H9 (cell line): Measurements from ENCODE around the gene ORMDL1. TPM values are rescaled to one million over a fixed set of nuclear protein-coding genes. Genes with fewer than 3 reads are reported as not detected.

Source experiments
- DNase-seq: peaks from one replicate; pipeline ENCODE4 v3.0.0-alpha.2; 2017
- H2AFZ ChIP-seq: one replicate; pipeline ENCODE4 v1.6.1; 2013; ENCODE audit warnings: mild to moderate bottlenecking, low read length, control low read depth, moderate library complexity
- H2AK5ac ChIP-seq: 2 replicates; pipeline ENCODE4 v1.6.1; 2013; ENCODE audit warnings: low read length, control low read depth, mixed read lengths; ENCODE audit not compliant: insufficient read length
- H2BK120ac ChIP-seq: one replicate; pipeline ENCODE4 v1.6.1; 2013; ENCODE audit warnings: low read depth, mild to moderate bottlenecking, low read length, control low read depth, inconsistent platforms; ENCODE audit not compliant: poor library complexity, severe bottlenecking
- H2BK12ac ChIP-seq: 2 replicates; pipeline ENCODE4 v1.6.1; 2013; ENCODE audit warnings: low read length, control low read depth, mixed read lengths, low read depth; ENCODE audit not compliant: insufficient read length
- H2BK15ac ChIP-seq: 2 replicates; pipeline ENCODE4 v1.6.1; 2013; ENCODE audit warnings: low read depth, low read length, control low read depth
- H2BK20ac ChIP-seq: one replicate; pipeline ENCODE4 v1.6.1; 2013; ENCODE audit warnings: low read depth, mild to moderate bottlenecking, low read length, control low read depth, inconsistent platforms; ENCODE audit not compliant: poor library complexity, severe bottlenecking
- H2BK5ac ChIP-seq: 2 replicates; pipeline ENCODE4 v1.6.1; 2013; ENCODE audit warnings: low read length, control low read depth, mixed read lengths; ENCODE audit not compliant: insufficient read length
- H3K14ac ChIP-seq: 2 replicates; pipeline ENCODE4 v1.6.1; 2013; ENCODE audit warnings: low read length, control low read depth; ENCODE audit not compliant: insufficient read depth
- H3K18ac ChIP-seq: 2 replicates; pipeline ENCODE4 v1.6.1; 2013; ENCODE audit warnings: low read depth, mild to moderate bottlenecking, mixed read lengths, low read length, control low read depth; ENCODE audit not compliant: insufficient read length
- H3K23ac ChIP-seq: 2 replicates; pipeline ENCODE4 v1.6.1; 2013; ENCODE audit warnings: low read length, control low read depth, mixed read lengths, low read depth; ENCODE audit not compliant: insufficient read length
- H3K23me2 ChIP-seq: 2 replicates; pipeline ENCODE4 v1.6.1; 2013; ENCODE audit warnings: low read depth, mild to moderate bottlenecking, mixed read lengths, low read length, control low read depth; ENCODE audit not compliant: insufficient read length, poor library complexity, severe bottlenecking
- H3K27ac ChIP-seq: 2 replicates; pipeline ENCODE4 v1.5.1; 2013; ENCODE audit warnings: low read length, control low read depth, mixed read lengths, low read depth; ENCODE audit not compliant: insufficient read length
- H3K27me3 ChIP-seq: 2 replicates; pipeline ENCODE4 v1.6.1; 2013; ENCODE audit warnings: low read length, control low read depth, inconsistent platforms; ENCODE audit not compliant: insufficient read depth
- H3K4ac ChIP-seq: 2 replicates; pipeline ENCODE4 v1.6.1; 2013; ENCODE audit warnings: low read depth, mild to moderate bottlenecking, control low read depth, inconsistent platforms, low read length, moderate library complexity
- H3K4me1 ChIP-seq: 2 replicates; pipeline ENCODE4 v1.6.1; 2013; ENCODE audit warnings: low read length, control low read depth, inconsistent platforms; ENCODE audit not compliant: insufficient read depth
- H3K4me2 ChIP-seq: 2 replicates; pipeline ENCODE4 v1.6.1; 2013; ENCODE audit warnings: low read length, control low read depth, mixed read lengths; ENCODE audit not compliant: insufficient read length, insufficient read depth
- H3K56ac ChIP-seq: 2 replicates; pipeline ENCODE4 v1.6.1; 2013; ENCODE audit warnings: low read depth, mild to moderate bottlenecking, mixed read lengths, low read length, control low read depth; ENCODE audit not compliant: insufficient read length
- H3K79me1 ChIP-seq: 2 replicates; pipeline ENCODE4 v1.6.1; 2013; ENCODE audit warnings: low read depth, mild to moderate bottlenecking, moderate library complexity, low read length, control low read depth, inconsistent platforms; ENCODE audit not compliant: insufficient read depth, poor library complexity, severe bottlenecking
- H3K79me2 ChIP-seq: 2 replicates; pipeline ENCODE4 v1.6.1; 2013; ENCODE audit warnings: low read length, control low read depth, inconsistent platforms; ENCODE audit not compliant: insufficient read depth
- H3K9ac ChIP-seq: 2 replicates; pipeline ENCODE4 v1.6.1; 2013; ENCODE audit warnings: low read length, control low read depth, mixed read lengths; ENCODE audit not compliant: insufficient read length; ENCODE audit errors: extremely low read depth
- H3K9me3 ChIP-seq: one replicate; pipeline ENCODE4 v1.6.1; 2013; ENCODE audit warnings: low read depth, low read length, inconsistent platforms; ENCODE audit not compliant: control insufficient read depth
- H3T11ph ChIP-seq: one replicate; pipeline ENCODE4 v1.6.1; 2013; ENCODE audit warnings: mild to moderate bottlenecking, low read length, control low read depth, inconsistent platforms
- H4K20me1 ChIP-seq: one replicate; pipeline ENCODE4 v1.6.1; 2013; ENCODE audit not compliant: control insufficient read depth, insufficient read length, insufficient read depth
- H4K5ac ChIP-seq: 2 replicates; pipeline ENCODE4 v1.6.1; 2013; ENCODE audit warnings: low read depth, mild to moderate bottlenecking, mixed read lengths, low read length, control low read depth; ENCODE audit not compliant: insufficient read length
- H4K8ac ChIP-seq: replicated peaks from 2 replicates; pipeline ENCODE4 v1.6.1; 2013; ENCODE audit warnings: low read length, control low read depth, mixed read lengths, low read depth; ENCODE audit not compliant: insufficient read length
- H4K91ac ChIP-seq: 2 replicates; pipeline ENCODE4 v1.6.1; 2013; ENCODE audit warnings: low read depth, mild to moderate bottlenecking, moderate library complexity, mixed read lengths, low read length, control low read depth; ENCODE audit not compliant: insufficient read length
- H3K27ac Mint-ChIP-seq, 3 experiments: 2 replicates in 2 of 3; 3 replicates in 1 of 3; pipeline ENCODE4 v1.8.0; 2020 to 2021; ENCODE audit warnings: mixed read lengths in 3 of 3, mild to moderate bottlenecking in 1 of 3, moderate library complexity in 1 of 3
- H3K27me3 Mint-ChIP-seq: 2 replicates; pipeline ENCODE4 v1.8.0; 2021; ENCODE audit warnings: low read depth, mild to moderate bottlenecking, moderate library complexity, mixed read lengths
- H3K36me3 Mint-ChIP-seq, 3 experiments: 2 replicates in 2 of 3; 3 replicates in 1 of 3; pipeline ENCODE4 v1.8.0; 2020 to 2021; ENCODE audit warnings: low read depth in 3 of 3, mixed read lengths in 3 of 3; ENCODE audit not compliant: insufficient read depth in 1 of 3
- H3K4me1 Mint-ChIP-seq, 2 experiments: 2 replicates each; pipeline ENCODE4 v1.8.0; 2020; ENCODE audit warnings: mixed read lengths in 2 of 2
- H3K4me3 Mint-ChIP-seq, 2 experiments: 2 replicates in 1 of 2; 3 replicates in 1 of 2; pipeline ENCODE4 v1.8.0; 2020 to 2021; ENCODE audit warnings: mild to moderate bottlenecking in 2 of 2, mixed read lengths in 2 of 2, moderate library complexity in 1 of 2
- H3K9me3 Mint-ChIP-seq, 2 experiments: 2 replicates in 1 of 2; 3 replicates in 1 of 2; pipeline ENCODE4 v1.8.0; 2020; ENCODE audit warnings: mild to moderate bottlenecking in 2 of 2, mixed read lengths in 2 of 2, moderate library complexity in 1 of 2
- CTCF ChIP-seq: fragments of 200-600 bp; sonication (generic); conservative IDR thresholded peaks from 3 replicates; pipeline ENCODE4 v1.8.0; 2021; ENCODE audit warnings: antibody characterized with exemption, mild to moderate bottlenecking
- WGBS: extraction: QIAGEN DNeasy Blood & Tissue Kit; methylation state at CpG from one replicate; pipeline ENCODE4 v1.1.7; 2013; ENCODE audit warnings: missing lambda C conversion rate, low lambda C conversion rate, mixed read lengths; ENCODE audit not compliant: insufficient read length; ENCODE audit errors: extremely low coverage; 5-methylcytosine and 5-hydroxymethylcytosine counted together
- total RNA-seq: library from RNA; stranded (reverse); gene quantifications from 2 replicates; pipeline ENCODE4 v1.2.1, GENCODE V29; 2021

The ORMDL1 gene
- total RNA-seq, 1 experiment from 2014 or later = 59.7 TPM

GRCh38 chr2:189826039-189826438 is 41.9 kb upstream of the ORMDL1 start:
- TF ChIP-seq CTCF = no peak
- H3K14ac ChIP-seq = no peak overlapping the region
- no peak overlapping the region for H4K8ac ChIP-seq
- no peak overlapping the region for H3K56ac ChIP-seq
- H4K5ac ChIP-seq = no peak overlapping the region
- H3K9me3 ChIP-seq = no peaks in the 10 kb centered on the region
- H3K9ac ChIP-seq = no peak overlapping the region
- H4K91ac ChIP-seq = no peak overlapping the region
- H3K79me1 ChIP-seq = no peaks in the 10 kb centered on the region
- H3K27me3 Mint-ChIP-seq = no peaks in the 10 kb centered on the region
- H2BK120ac ChIP-seq = no peak overlapping the region
- H3K23ac ChIP-seq = no peak overlapping the region
- no peak overlapping the region for H3T11ph ChIP-seq
- H3K4me3 Mint-ChIP-seq = no peak overlapping the region
- DNase-seq = no peak
- H3K79me2 ChIP-seq = no peaks in the 10 kb centered on the region
- no peak overlapping the region for H2BK20ac ChIP-seq
- no peak overlapping the region for H2BK5ac ChIP-seq
- peaks cover 0 to 10% (median 6%) of the 10 kb centered on the region in 3 experiments; a peak in 3 of 7 replicates for H3K36me3 Mint-ChIP-seq
- peaks cover 6 to 11% of the 10 kb centered on the region in 2 experiments for H3K4me1 Mint-ChIP-seq
- no peak overlapping the region for H2AFZ ChIP-seq
- H3K4me2 ChIP-seq = no peak overlapping the region
- H3K27me3 ChIP-seq = no peaks in the 10 kb centered on the region
- H2BK12ac ChIP-seq = no peak overlapping the region
- no peak overlapping the region for H3K18ac ChIP-seq
- no peaks in the 10 kb centered on the region for H3K23me2 ChIP-seq
- H3K4ac ChIP-seq = no peak overlapping the region
- no peaks in the 10 kb centered on the region for H3K9me3 Mint-ChIP-seq
- H3K27ac ChIP-seq = no peak overlapping the region
- no peaks in the 10 kb centered on the region for H4K20me1 ChIP-seq
- no peak overlapping the region for H2BK15ac ChIP-seq
- no peak overlapping the region for H2AK5ac ChIP-seq
- WGBS = no CpG with 5 or more reads among the region's 5 CpGs
- H3K4me1 ChIP-seq = no peaks in the 10 kb centered on the region
- peak overlapping the region in 2 of 3 experiments; percentile 67 to 74; a peak in 2 of 7 replicates for H3K27ac Mint-ChIP-seq
